Adrenal gland (tissue), 5 donors: ENCODE data around the gene PCSK4.

Experiments used
- CTCF ChIP-seq, 6 experiments: fragments of 450-650 bp in 4 of 6; fragments of 200-600 bp in 2 of 6; sonication (generic) in 1 of 6; IDR thresholded peaks; 1 replicate in 5 of 6; 2 replicates in 1 of 6; pipeline versions ENCODE4 v1.5.1 to v1.8.0; 2016 to 2021; ENCODE audit warnings: antibody characterized with exemption in 6 of 6, mild to moderate bottlenecking in 2 of 6, moderate library complexity in 1 of 6
- POLR2A ChIP-seq, 2 donors: fragments of 450-650 bp; IDR thresholded peaks; one replicate each; pipeline ENCODE4 v1.6.1; 2017; ENCODE audit warnings: antibody characterized with exemption in 2 of 2, mild to moderate bottlenecking in 2 of 2, moderate library complexity in 1 of 2
- donor health status: DM: no; HTN: no; CAD: no.

GRCh38 chr19:1433119-1434039 lies 56.8 kb downstream of the PCSK4 start:
- TF ChIP-seq POLR2A (IDR thresholded peaks at IDR 0.05) (no peak), CTCF (IDR thresholded peaks at IDR 0.05) (no peak)
